HG03175 (cell line): ENCODE measurements around the gene COX15.
"Not testable (repeated sequence)": the region's sequence is repeated elsewhere in the genome, so short reads cannot be mapped to it uniquely, and the experiment has no call there.

Experiments used
- ATAC-seq: cut with Tn5 transposase; IDR thresholded peaks from one replicate; pipeline ENCODE4 v1.9.1; 2021; ENCODE audit warnings: mild to moderate bottlenecking, moderate library complexity; ENCODE audit not compliant: unreplicated experiment

COX15 gene

GRCh38 chr10:99742254-99742653, 10.3 kb upstream of the COX15 start:
- ATAC-seq, result no peak

- ATAC-seq, result no peak
Measured at GRCh38 chr10:99740933-99741559, 9.1 kb upstream of the COX15 start.

DNA sequence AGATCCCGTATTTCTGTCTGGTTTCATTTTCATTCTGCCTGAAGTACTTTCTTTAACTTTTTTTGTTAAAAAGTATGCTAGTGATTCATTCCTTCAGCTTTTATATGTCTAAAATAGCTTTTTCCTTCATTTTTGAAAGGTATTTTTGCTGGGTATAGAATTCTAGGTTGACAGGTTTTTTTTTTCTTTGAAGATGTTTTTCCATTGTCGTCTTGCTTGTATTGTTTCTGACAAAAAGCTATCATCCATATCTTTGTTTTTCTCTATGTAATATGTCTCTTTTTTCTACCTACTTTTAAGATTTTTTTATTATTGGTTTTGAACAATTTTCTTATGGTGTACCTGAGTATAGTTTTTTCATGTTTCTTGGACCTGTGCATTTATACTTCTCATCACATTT, 8.3 kb upstream of the COX15 start:
- ATAC-seq, result no peak

- ATAC-seq, result not testable (repeated sequence)
Measured at GRCh38 chr10:99734111-99734510, 2.2 kb upstream of the COX15 start.

GRCh38 chr10:99733366-99733765, 1.4 kb upstream of the COX15 start:
- ATAC-seq, result no peak

DNA sequence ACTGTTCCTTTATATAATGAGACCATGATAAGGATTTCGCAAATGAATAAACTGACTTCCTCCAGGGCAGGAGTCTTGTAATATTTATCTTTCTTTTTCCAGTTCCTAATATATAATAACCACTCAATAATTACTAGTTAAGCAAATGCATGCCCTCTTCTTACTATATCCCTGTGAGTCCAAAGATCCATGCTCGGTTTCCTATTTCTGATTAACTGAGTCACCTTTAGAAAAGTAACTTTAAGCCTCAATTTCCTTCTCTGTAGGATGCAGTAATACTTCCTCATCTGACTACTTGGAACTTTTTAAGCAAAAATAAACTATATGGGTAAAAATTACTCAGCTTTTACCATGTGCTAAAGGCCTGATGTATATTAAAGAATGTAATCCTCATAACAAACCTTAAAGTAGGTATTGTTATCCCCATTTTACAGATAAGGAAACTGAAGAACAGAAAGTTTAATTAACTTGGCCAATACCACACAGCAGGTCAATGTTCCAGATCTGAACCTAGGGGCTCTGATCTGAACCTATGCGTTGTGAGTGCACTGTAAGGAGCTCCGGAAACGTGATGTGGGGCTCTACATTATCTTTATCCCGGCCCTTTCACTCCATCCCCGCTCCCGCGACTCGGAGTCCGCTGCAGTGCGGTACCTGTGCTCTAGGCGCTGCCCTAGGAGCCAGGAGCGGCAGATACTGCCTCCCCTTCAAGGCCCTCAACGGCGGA, 458 bp downstream of the COX15 start:
- ATAC-seq, result no peak

DNA sequence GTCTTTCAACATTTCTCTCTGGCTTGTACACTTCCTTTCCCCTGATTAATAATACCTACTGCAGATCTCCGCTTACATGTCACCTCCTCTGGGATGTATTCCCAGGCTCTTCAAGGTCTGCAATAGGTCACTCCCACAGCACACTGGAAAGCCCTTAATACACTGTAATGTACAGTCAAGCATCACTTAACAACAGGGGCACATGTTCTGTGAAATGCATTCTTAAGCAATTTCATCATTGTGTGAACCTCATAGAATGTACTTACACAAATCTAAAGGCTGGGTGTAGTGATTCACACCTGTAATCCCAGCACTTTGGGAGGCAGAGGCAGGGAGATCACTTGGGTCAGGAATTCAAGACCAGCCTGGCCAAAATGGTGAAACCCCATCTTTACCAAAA, 1.9 kb downstream of the COX15 start:
- no peak for ATAC-seq

DNA sequence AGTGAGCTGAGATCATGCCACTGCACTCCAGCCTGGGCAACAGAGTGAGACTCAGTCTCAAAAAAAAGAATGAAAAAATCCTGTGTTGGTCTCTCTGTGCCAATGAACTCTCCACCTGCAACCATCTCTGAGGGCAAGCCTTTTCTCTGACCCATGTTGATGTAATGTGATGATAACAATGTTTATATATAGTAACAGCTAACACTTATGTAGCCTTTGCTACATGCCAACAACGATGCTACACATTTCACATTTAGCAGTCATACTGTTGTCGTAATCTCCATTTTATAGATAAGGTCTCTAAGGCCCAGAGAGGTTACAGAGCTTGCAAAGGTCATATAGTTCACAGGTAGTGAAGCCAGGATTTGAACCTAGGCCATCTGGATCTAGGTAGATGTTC, 11.5 kb downstream of the COX15 start:
- no peak for ATAC-seq

- no peak for ATAC-seq
Measured at GRCh38 chr10:99714446-99714845, 17.5 kb downstream of the COX15 start.

DNA sequence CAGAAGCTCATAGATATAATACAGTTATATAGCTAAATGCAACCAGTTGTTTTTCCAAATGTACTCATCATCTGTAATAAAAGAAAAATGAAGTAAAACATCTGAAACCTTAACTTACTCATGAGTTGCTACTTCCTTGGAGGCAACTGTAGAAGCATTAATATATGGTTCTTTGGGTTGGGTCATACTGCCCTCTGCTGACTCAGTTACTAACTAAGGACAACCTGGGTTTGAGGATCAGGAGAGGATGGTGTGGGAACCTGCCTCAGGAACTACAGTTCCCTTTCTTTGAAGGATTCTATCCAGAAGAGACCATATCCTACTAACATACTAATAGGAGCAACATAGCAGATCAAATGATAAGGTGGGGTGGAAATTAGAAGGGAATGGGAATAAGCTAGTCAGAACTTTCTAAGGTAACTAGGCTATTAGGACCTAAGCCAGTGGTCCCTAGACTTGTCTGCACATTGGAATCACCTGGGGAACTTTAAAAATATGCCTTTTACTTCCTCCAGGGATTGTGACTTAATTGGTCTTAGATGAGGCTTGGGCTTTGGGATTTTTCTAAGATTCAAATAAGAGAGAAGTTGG, 20.7 kb downstream of the COX15 start:
- ATAC-seq, result peak; percentile 60

GRCh38 chr10:99709480-99710229, 22.3 kb downstream of the COX15 start:
- peak; percentile 37 for ATAC-seq

DNA sequence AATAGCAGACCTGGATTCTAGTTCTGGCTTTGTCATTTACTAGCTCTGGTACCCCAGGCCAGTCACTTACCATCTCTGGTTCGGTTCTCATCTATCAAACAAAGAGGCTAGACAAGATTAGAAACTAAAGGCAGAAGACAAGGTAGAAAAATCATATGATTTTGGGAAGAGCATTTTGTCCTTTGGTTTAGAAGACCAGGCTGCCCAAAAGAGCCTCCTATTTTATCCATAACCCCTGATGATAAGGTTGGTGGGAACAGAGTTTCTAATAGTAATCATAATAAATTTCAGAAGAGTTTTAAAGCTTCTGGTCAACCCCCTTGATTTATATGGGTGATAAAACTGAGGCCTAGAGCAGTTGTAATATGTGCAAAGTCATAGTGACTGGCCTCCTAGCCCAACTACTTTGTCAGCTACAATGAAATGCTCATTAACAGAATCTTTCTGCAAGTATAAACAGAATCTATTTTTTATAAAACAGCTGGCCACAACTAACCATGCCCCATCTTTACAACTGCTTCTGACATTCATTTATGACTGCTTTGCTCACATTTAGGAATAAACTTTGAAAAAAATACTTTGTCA, 23.4 kb downstream of the COX15 start:
- no peak for ATAC-seq

- no peak for ATAC-seq
Measured at GRCh38 chr10:99700649-99701048, 31.3 kb downstream of the COX15 start.

GRCh38 chr10:99698504-99699080, 33.3 kb downstream of the COX15 start:
- no peak for ATAC-seq

DNA sequence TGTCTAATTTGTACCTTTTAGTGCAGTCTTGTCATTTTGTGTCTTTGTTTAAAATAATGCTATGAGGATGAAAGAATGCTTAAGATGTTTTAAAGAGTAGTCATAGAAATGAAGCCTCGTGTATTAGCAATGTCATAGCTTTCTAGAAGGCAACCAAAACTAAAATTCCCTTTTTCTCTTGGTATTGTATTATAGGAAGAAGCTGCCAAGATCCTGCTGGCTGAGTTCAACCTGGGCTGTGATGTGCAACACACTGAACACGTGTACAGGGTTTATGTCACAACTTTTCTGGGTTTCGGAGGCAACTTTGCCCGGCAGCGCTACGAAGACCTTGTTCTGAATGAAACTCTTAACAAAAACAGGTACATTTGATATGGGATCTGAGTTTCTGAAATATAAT, 36.2 kb downstream of the COX15 start:
- ATAC-seq, result no peak

GRCh38 chr10:99693933-99694583, 37.9 kb downstream of the COX15 start:
- no peak for ATAC-seq

- ATAC-seq, result no peak
Measured at GRCh38 chr10:99689461-99689860, 42.5 kb downstream of the COX15 start.

GRCh38 chr10:99685597-99685967, 46.3 kb downstream of the COX15 start:
- ATAC-seq, result peak; percentile 92

GRCh38 chr10:99682752-99683151, 49.2 kb downstream of the COX15 start:
- no peak for ATAC-seq
